Globus pallidus (tissue), 1 donor: Measurements from ENCODE around the gene NCOA7.
A peak's percentile ranks its signal among the peaks of the same experiment; 100 is the strongest.
"Not testable (repeated sequence)": the region's sequence is repeated elsewhere in the genome, so short reads cannot be mapped to it uniquely, and the experiment has no call there.

Source experiments
- DNase-seq: peaks from one replicate; pipeline ENCODE4 v3.0.0-alpha.2; 2015; ENCODE audit warnings: low spot score

The NCOA7 gene

GRCh38 chr6:125867483-125867942 lies 76.8 kb downstream of the NCOA7 start:
- no peak for DNase-seq

- no peak for DNase-seq
These were observed 77.5 kb downstream of the NCOA7 start for GRCh38 chr6:125868252-125868651.

- peak; percentile 83 for DNase-seq
These were observed 78.1 kb downstream of the NCOA7 start for GRCh38 chr6:125868678-125869395.

GRCh38 chr6:125869427-125869826 lies 78.7 kb downstream of the NCOA7 start:
- DNase-seq: no peak

- DNase-seq: no peak
These were observed 80.6 kb downstream of the NCOA7 start for GRCh38 chr6:125871365-125871764.

- DNase-seq: no peak
These were observed 81.6 kb downstream of the NCOA7 start for GRCh38 chr6:125872259-125872921.

GRCh38 chr6:125882243-125882642 lies 91.5 kb downstream of the NCOA7 start:
- DNase-seq: no peak

- no peak for DNase-seq
These were observed 94.0 kb downstream of the NCOA7 start for GRCh38 chr6:125884634-125885371.

- no peak for DNase-seq
These were observed 95.3 kb downstream of the NCOA7 start for GRCh38 chr6:125886021-125886420.

GRCh38 chr6:125886914-125887313 lies 96.2 kb downstream of the NCOA7 start:
- no peak for DNase-seq

- DNase-seq: no peak
These were observed 96.6 kb downstream of the NCOA7 start for GRCh38 chr6:125887372-125887771.

- DNase-seq: no peak
These were observed 98.4 kb downstream of the NCOA7 start for GRCh38 chr6:125888989-125889656.

GRCh38 chr6:125899726-125900182 lies 109.0 kb downstream of the NCOA7 start:
- no peak for DNase-seq

GRCh38 chr6:125904871-125905270 lies 114.1 kb downstream of the NCOA7 start:
- no peak for DNase-seq

- DNase-seq: no peak
These were observed 115.6 kb downstream of the NCOA7 start for GRCh38 chr6:125906158-125906998.

GRCh38 chr6:125910527-125910926 lies 119.8 kb downstream of the NCOA7 start:
- no peak for DNase-seq

- not testable (repeated sequence) for DNase-seq
These were observed 120.3 kb downstream of the NCOA7 start for GRCh38 chr6:125911051-125911451.

GRCh38 chr6:125912430-125912829 lies 121.7 kb downstream of the NCOA7 start:
- DNase-seq: not testable (repeated sequence)

GRCh38 chr6:125913145-125913544 lies 122.4 kb downstream of the NCOA7 start:
- no peak for DNase-seq

GRCh38 chr6:125913864-125914351 lies 123.1 kb downstream of the NCOA7 start:
- DNase-seq: no peak

GRCh38 chr6:125918230-125918629 lies 127.5 kb downstream of the NCOA7 start:
- DNase-seq: no peak
